Hepatocyte (in vitro differentiated cells): ENCODE data around the gene HHLA2. TPM values are rescaled to one million over a fixed set of nuclear protein-coding genes. Genes with fewer than 3 reads are reported as not detected.

ENCODE experiments used
- DNase-seq: peaks from one replicate; pipeline ENCODE4 v3.0.0-alpha.2; 2016; ENCODE audit warnings: low spot score
- H2AFZ ChIP-seq: fragments of 200-600 bp; sonication (generic); 2 replicates; pipeline ENCODE4 v1.6.0; 2016; ENCODE audit warnings: antibody characterized with exemption, mild to moderate bottlenecking
- H3K27ac ChIP-seq: fragments of 200-600 bp; sonication (generic); 2 replicates; pipeline ENCODE4 v1.5.1; 2016; ENCODE audit warnings: mild to moderate bottlenecking
- H3K27me3 ChIP-seq: fragments of 200-600 bp; sonication (generic); 2 replicates; pipeline ENCODE4 v1.6.1; 2016
- H3K36me3 ChIP-seq: fragments of 200-600 bp; sonication (generic); replicated peaks from 2 replicates; pipeline ENCODE4 v1.5.1; 2016; ENCODE audit warnings: low read depth; ENCODE audit not compliant: insufficient read depth
- H3K4me1 ChIP-seq: fragments of 200-600 bp; sonication (generic); 2 replicates; pipeline ENCODE4 v1.5.1; 2016; ENCODE audit warnings: mild to moderate bottlenecking, moderate library complexity; ENCODE audit not compliant: insufficient read depth
- H3K4me2 ChIP-seq: fragments of 200-600 bp; sonication (generic); 2 replicates; pipeline ENCODE4 v1.6.0; 2016
- H3K4me3 ChIP-seq: fragments of 200-600 bp; sonication (generic); 2 replicates; pipeline ENCODE4 v1.5.1; 2016; ENCODE audit warnings: mild to moderate bottlenecking
- H3K79me2 ChIP-seq: fragments of 200-600 bp; sonication (generic); 2 replicates; pipeline ENCODE4 v1.6.0; 2017; ENCODE audit warnings: mild to moderate bottlenecking
- H3K9me2 ChIP-seq: fragments of 200-600 bp; sonication (generic); replicated peaks from 2 replicates; pipeline ENCODE4 v1.6.0; 2017; ENCODE audit warnings: mild to moderate bottlenecking; ENCODE audit not compliant: insufficient read depth
- H3K9me3 ChIP-seq: fragments of 200-600 bp; sonication (generic); 2 replicates; pipeline ENCODE4 v1.5.1; 2016; ENCODE audit warnings: low read depth, mild to moderate bottlenecking
- H4K20me1 ChIP-seq: fragments of 200-600 bp; sonication (generic); 2 replicates; pipeline ENCODE4 v1.6.0; 2016; ENCODE audit warnings: mild to moderate bottlenecking; ENCODE audit not compliant: insufficient read depth, poor library complexity, severe bottlenecking
- EZH2 ChIP-seq: fragments of 200-600 bp; sonication (generic); IDR thresholded peaks from 2 replicates; pipeline ENCODE4 v1.6.1; 2016; ENCODE audit warnings: antibody characterized with exemption, mild to moderate bottlenecking, borderline replicate concordance
- EZH2phosphoT487 ChIP-seq: fragments of 200-600 bp; sonication (generic); IDR thresholded peaks from one replicate; pipeline ENCODE4 v1.6.1; 2018; ENCODE audit warnings: antibody characterized with exemption, mild to moderate bottlenecking, low read depth, moderate library complexity; ENCODE audit not compliant: unreplicated experiment, severe bottlenecking
- WGBS: methylation state at CpG from one replicate; pipeline ENCODE4 v1.1.6; 2016; ENCODE audit warnings: low lambda C conversion rate; ENCODE audit errors: missing lambda C conversion rate; 5-methylcytosine and 5-hydroxymethylcytosine counted together
- polyA plus RNA-seq: library from polyadenylated mRNA; unstranded; fragments of >200 nt; fragmentation: Nextera tagmentation; extraction: Ambion mirVana; gene quantifications from 2 replicates; pipeline ENCODE4 v1.2.1, GENCODE V29; 2016
- total RNA-seq: library from RNA; depleted of rRNA; stranded (reverse); fragments of >200 nt; gene quantifications from 2 replicates; pipeline ENCODE4 v1.2.3, GENCODE V29; 2014
- TF ChIP-seq, protein P1 (sequence below): fragments of 200-600 bp; sonication (generic); IDR thresholded peaks from 2 replicates; pipeline ENCODE4 v1.5.1; 2016; ENCODE audit warnings: antibody characterized with exemption, mild to moderate bottlenecking; ENCODE audit not compliant: poor library complexity

HHLA2 gene
- total and polyA plus RNA-seq, 2 experiments from 2014 or later: 6.1 to 21.8 TPM

DNA sequence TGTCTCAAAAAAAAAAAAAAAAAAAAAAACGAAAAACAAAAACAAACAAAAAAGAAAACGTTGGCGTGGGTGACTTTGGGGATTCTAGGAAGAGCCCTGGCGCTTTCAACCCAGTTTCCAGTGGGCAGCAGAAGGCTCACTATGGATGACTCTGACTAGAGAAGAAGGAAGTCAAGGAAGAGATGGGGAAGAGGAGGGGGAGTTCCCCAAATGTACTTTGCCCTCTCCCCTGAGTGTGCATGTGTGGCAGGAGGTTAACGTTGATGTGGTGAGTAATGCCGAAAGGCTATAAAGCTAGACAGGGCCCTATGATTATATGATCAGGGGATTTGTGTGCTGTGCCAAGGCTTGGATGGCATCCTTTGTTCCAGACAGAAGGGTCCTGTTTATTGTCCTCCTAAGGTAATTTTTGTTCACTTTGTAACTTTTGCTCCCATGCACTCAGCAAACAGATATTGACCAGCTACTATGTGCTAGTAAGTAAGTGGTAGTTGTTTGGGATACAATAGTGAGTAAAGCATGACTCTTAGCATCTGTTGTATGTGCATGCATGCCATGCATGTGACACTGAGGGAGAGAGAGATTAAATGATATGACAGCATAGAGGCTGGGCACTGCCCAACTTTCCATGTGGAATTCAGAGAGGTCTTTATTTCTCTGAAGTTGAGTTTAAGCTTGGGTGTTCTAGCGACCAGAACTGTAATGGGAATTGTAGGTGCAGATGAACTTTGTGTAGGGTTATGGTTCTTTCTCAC lies 750 bp upstream of the HHLA2 start:
- peak overlapping the region; percentile 50 for H3K4me2 ChIP-seq
- no peaks in the 10 kb centered on the region for H3K9me2 ChIP-seq
- no peaks in the 10 kb centered on the region for H3K27me3 ChIP-seq
- no peaks in the 10 kb centered on the region for H4K20me1 ChIP-seq
- H2AFZ ChIP-seq: no peak overlapping the region
- H3K4me3 ChIP-seq: no peak overlapping the region
- H3K4me1 ChIP-seq: peaks cover 17% of the 10 kb centered on the region
- peak; percentile 49 for DNase-seq
- no peaks in the 10 kb centered on the region for H3K79me2 ChIP-seq
- 78% methylated on average over 7 of the region's 7 CpGs for WGBS
- H3K36me3 ChIP-seq: no peaks in the 10 kb centered on the region
- no peaks in the 10 kb centered on the region for H3K9me3 ChIP-seq
- TF ChIP-seq EZH2phosphoT487: no peak
- no peak for TF ChIP-seq EZH2
- TF ChIP-seq, protein P1, sequence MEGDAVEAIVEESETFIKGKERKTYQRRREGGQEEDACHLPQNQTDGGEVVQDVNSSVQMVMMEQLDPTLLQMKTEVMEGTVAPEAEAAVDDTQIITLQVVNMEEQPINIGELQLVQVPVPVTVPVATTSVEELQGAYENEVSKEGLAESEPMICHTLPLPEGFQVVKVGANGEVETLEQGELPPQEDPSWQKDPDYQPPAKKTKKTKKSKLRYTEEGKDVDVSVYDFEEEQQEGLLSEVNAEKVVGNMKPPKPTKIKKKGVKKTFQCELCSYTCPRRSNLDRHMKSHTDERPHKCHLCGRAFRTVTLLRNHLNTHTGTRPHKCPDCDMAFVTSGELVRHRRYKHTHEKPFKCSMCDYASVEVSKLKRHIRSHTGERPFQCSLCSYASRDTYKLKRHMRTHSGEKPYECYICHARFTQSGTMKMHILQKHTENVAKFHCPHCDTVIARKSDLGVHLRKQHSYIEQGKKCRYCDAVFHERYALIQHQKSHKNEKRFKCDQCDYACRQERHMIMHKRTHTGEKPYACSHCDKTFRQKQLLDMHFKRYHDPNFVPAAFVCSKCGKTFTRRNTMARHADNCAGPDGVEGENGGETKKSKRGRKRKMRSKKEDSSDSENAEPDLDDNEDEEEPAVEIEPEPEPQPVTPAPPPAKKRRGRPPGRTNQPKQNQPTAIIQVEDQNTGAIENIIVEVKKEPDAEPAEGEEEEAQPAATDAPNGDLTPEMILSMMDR: no peak
- H3K27ac ChIP-seq: peak overlapping the region; percentile 93

DNA sequence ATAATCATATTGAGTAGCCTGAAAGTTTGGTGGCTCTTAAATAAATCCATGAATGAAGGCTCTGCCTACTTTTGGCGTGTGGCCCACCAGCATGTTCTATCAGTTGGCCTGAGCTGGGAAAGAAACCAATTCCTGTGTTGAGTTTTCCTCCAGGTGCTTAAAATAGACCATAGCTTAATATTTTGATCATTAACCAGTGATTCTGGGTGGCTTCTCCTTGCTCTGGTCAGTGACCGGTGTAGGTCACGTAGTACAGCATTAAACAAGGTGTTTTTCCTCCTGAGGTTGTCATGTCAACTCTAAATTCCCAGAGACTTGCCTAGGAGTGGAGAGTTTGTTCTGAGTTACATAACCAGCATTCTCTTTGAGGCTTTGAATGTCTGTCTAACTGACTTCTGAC lies 1.3 kb downstream of the HHLA2 start:
- Histone ChIP-seq H4K20me1 (no peaks in the 10 kb centered on the region), H3K4me1 (peaks cover 17% of the 10 kb centered on the region), H3K9me3 (no peaks in the 10 kb centered on the region), H3K4me3 (peak overlapping the region; percentile 24), H3K27me3 (no peaks in the 10 kb centered on the region), H3K79me2 (no peaks in the 10 kb centered on the region), H2AFZ (no peak overlapping the region), H3K4me2 (peak overlapping the region; percentile 66), H3K27ac (peak overlapping the region; percentile 91), H3K9me2 (no peaks in the 10 kb centered on the region), H3K36me3 (no peaks in the 10 kb centered on the region)
- TF ChIP-seq EZH2phosphoT487: no peak
- TF ChIP-seq, protein P1: no peak
- TF ChIP-seq EZH2: no peak
- peak; percentile 50 for DNase-seq
- WGBS: 60% methylated on average over 3 of the region's 3 CpGs

DNA sequence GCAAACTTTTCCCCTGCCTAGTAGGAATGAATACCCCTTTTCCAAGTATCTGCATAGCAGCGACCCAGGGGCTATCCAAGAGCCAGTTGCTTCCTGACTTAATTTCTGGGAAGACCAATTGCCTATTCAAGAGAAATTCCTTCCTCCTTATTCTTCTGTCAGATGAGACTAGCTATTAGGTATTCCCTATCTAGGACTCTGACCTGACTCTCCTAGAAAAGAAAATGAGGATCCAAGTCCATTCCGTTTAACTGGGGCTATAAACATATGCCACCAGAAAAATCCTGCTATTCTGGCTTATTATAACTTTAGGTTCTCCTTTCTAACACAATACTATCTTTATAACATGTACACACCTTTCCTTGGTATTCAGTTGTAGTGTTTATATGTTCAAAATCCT lies 1.7 kb downstream of the HHLA2 start:
- TF ChIP-seq, protein P1: no peak
- TF ChIP-seq EZH2: no peak
- TF ChIP-seq EZH2phosphoT487: no peak
- 56% methylated on average over 2 of the region's 2 CpGs for WGBS
- peak overlapping the region; percentile 66 for H3K4me2 ChIP-seq
- H3K9me2 ChIP-seq: no peaks in the 10 kb centered on the region
- H3K79me2 ChIP-seq: no peaks in the 10 kb centered on the region
- peak; percentile 32 for DNase-seq
- H2AFZ ChIP-seq: no peak overlapping the region
- H3K36me3 ChIP-seq: no peaks in the 10 kb centered on the region
- H3K4me1 ChIP-seq: peaks cover 17% of the 10 kb centered on the region
- H3K4me3 ChIP-seq: no peak overlapping the region
- H3K27ac ChIP-seq: peak overlapping the region; percentile 91
- H3K27me3 ChIP-seq: no peaks in the 10 kb centered on the region
- H3K9me3 ChIP-seq: no peaks in the 10 kb centered on the region
- H4K20me1 ChIP-seq: no peaks in the 10 kb centered on the region
